ENCODE measurements around the gene AKNA.
"Not testable (repeated sequence)": the region's sequence is repeated elsewhere in the genome, so short reads cannot be mapped to it uniquely, and the experiment has no call there.

AKNA gene

DNA sequence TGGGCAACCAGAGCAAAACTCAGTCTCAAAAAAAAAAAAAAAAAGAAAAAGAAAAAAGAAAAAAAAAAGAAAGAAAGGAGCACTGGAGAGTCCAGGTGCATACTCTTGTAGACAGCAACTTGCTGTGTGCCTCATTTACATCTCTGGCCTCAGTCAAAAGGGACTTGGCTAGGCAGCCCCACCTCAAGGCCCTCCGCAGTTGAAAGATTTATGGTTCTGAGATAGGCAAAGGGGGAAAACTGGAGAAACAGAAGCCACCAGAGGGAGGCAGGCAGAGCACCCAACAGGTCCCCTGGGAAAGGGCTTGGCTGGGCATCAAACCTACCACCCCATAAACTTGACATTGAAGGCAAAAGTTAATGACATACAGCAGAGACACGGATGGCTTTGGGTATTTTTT, 52.0 kb downstream of the AKNA start:
- no peak for DNase-seq

DNA sequence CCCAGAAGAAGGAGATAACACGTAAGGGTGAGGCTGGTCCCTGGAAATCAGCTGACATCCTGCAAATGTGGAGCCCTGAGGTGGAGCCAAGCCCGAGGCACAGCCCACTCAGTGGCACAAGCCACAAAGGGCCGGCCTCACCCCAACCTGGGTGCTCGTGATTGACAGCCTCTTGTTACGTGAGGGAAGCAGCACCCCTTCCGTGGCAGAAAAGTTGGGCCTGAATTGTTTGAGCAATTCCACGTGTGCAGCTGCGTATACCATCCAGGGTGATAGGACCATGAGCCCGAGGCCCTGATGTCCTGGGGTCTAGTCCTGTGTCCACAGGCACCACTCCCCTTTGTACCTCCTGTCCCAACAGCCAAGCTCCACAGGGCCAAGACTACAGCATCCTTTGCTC, 53.3 kb downstream of the AKNA start:
- no peak for DNase-seq

DNA sequence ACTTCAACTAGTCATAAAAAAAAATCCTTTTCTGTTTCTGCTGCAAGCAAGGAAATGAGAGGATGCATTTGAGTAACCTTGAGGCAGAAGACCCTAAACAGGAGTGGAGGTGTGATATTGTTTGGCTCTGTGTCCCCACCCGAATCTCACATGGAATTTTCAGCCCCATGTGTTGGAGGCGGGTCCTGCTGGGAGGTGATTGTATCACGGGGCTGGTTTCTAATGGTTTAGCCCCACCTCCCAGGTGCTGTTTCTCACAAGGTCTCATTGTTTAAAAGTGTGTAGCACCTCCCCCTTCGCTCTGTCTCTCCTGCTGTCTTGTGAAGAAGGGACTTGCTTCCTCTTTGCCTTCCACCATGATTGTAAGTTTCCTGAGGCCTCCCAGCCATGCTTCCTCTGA, 54.1 kb downstream of the AKNA start:
- DNase-seq: not testable (repeated sequence)

- not testable (repeated sequence) for DNase-seq
Measured at GRCh38 chr9:114332474-114333040, 55.2 kb downstream of the AKNA start.

DNA sequence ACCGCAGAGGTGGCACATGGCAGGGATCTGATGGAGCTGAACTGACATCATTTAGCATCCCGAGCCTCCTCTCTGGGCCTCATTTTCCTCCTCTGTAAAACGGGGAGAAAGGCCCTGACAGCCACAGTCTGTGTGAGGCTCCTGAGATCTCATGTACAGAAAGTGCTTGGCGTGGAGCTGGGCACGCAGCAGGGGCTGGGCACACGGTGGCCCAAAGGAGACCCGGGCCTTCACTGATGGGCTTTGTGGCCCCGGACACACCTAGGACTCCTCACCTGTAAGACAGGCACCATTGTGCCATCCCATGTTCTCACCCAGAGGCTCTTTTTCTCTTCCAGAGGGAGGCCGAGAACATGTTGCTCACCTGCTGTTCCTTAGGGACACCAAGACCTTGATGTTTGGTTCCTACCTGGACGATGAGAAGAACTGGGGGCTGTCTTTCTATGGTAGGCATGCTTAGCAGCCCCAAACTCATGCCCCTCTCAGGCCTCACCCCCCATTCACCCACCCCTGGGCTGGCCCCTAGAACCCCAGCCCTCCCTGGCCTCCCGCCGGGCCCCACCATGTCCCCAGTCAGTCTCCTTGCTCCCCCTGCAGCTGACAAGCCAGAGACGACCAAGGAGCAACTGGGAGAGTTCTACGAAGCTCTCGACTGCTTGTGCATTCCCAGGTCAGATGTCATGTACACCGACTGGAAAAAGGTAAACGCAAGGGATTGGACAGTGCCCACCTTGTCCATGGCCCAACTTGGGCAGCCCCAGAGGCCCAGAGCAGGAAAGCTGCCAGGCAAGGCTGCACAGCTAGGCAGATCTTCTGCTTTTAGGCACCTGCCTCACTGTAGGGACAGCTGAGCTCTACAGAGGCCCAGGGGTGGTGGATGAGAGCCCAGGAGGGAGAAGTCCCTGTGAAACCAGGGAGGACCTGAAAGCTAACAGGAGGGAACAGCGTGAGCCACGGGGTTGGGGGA, 56.3 kb downstream of the AKNA start:
- not testable (repeated sequence) for DNase-seq

DNA sequence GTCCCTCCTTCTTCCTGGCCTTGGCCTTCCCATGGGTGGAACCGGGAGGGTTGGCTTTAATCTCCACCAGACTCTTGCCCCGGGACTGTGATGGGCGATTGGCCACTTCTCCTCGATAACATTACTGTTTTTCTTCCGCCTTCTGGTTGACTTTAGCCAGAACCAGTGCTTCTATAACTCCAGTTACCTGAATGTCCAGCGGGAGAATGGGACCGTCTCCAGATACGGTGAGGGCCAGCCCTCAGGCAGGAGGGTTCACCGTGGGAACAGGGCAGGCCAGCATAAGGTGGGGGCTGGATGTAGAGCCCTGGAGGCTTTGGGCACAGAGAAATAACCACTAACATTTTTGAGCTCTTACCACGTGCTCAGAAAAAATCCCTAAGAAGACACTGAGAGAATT, 57.1 kb downstream of the AKNA start:
- no peak for DNase-seq

- not testable (repeated sequence) for DNase-seq
Measured at GRCh38 chr9:114329625-114330022, 58.2 kb downstream of the AKNA start, which contains the start of gene ORM2. ORM2 (plus strand) TSS chr9:114329869; CDS start chr9:114329905, 36 bp downstream.

DNA sequence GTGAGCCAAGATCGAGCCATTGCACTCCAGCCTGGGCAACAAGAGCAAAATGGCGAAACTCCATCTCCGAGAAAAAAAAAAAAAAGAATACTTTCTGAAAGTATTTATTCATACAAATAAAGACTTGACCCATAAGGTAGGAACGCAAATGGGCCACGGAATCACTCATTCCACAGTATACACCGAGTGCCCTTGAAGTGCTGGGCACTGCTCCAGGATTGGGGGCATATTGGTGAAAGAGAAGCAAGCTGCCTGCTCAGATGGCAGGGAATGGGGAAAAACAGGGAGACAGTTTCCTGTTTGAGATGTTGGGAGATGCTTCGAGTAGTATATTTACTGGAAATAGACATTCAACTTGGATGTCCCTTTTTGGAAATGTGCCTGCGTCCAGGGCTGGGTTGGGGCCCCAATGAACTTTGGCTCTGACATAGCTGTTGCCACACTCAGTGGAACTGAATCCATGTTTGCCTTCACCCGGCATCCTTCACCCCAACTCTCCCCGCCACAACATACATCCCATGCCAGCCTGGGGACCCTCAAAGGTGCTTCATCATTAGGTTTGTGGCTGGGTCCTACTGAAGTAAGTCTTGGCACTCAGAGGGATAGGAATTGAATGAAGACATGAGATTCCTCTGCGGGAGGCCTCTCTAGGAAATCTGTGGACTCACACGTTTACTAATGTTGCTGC, 58.7 kb downstream of the AKNA start:
- DNase-seq: not testable (repeated sequence)

DNA sequence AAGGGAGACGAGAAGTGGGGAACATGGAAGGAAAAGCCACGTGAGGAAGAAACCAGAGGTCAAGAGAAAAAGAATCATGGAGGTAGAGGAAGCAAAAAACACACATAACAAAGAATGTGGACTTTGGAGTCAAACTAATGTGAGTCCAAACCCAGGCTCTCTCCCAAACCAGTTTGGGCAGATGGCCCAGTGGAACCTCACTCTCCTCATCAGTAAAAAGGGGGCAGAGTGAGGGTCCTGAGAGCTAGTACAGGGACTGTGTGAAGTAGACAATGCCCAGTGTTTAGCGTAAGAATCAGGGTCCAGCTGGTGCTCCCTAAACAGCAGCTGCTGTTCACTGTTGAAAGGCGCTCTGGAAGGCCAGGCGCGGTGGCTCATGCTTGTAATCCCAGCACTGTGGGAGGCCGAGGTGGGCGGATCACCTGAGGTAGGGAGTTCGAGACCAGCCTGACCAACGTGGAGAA, 59.4 kb downstream of the AKNA start:
- DNase-seq: not testable (repeated sequence)

GRCh38 chr9:114327749-114328148, 60.0 kb downstream of the AKNA start:
- no peak for DNase-seq

GRCh38 chr9:114325684-114326254, 62.0 kb downstream of the AKNA start:
- not testable (repeated sequence) for DNase-seq

DNA sequence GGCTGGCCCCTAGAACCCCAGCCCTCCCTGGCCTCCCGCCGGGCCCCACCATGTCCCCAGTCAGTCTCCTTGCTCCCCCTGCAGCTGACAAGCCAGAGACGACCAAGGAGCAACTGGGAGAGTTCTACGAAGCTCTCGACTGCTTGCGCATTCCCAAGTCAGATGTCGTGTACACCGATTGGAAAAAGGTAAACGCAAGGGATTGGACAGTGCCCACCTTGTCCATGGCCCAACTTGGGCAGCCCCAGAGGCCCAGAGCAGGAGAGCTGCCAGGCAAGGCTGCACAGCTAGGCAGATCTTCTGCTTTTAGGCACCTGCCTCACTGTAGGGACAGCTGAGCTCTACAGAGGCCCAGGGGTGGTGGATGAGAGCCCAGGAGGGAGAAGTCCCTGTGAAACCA, 62.8 kb downstream of the AKNA start:
- DNase-seq: not testable (repeated sequence)

- DNase-seq: no peak
Measured at GRCh38 chr9:114324492-114324891, 63.3 kb downstream of the AKNA start.

- not testable (repeated sequence) for DNase-seq
Measured at GRCh38 chr9:114323849-114324248, 63.9 kb downstream of the AKNA start.

DNA sequence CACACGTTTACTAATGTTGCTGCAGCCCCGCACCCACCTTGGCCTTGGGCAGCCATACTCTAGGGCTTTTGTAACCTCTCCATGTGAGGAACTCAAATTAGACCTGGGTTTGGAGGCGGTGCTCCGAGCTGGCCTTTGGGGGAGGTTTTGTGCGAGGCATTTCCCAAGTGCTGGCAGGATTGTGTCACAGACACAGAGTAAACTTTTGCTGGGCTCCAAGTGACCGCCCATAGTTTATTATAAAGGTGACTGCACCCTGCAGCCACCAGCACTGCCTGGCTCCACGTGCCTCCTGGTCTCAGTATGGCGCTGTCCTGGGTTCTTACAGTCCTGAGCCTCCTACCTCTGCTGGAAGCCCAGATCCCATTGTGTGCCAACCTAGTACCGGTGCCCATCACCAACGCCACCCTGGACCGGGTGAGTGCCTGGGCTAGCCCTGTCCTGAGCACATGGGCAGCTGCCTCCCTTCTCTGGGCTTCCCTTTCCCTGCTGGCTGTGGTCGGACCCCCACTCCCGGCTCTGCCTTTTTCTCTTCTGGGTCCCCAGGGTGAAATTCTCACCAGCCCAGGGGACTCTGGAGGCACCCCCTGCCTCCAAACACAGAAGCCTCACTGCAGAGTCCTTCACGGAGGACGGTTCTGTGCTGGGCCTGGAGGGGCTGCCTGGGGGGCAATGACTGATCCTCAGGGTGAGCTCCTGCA, 64.8 kb downstream of the AKNA start, which contains the start of gene ORM1:
Gene ORM1, plus strand, starts transcription at position 268 of the 701 bp plus-strand sequence. Its CDS starts 36 bp downstream, at position 304.
- DNase-seq: not testable (repeated sequence)

DNA sequence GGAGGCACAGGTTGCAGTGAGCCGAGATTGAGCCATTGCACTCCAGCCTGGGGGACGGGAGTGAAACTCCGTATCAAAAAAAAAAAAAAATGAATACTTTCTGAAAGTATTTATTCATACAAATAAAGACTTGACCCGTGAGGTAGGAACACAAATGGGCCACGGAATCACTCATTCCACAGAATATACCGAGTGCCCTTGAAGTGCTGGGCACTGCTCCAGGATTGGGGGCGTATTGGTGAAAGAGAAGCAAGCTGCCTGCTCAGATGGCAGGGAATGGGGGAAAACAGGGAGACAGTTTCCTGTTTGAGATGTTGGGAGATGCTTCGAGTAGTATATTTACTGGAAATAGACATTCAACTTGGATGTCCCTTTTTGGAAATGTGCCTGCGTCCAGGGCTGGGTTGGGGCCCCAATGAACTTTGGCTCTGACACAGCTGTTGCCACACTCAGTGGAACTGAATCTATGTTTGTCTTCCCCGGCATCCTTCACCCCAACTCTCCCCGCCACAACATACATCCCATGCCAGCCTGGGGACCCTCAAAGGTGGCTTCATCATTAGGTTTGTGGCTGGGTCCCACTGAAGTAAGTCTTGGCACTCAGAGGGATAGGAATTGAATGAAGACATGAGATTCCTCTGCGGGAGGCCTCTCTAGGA, 65.5 kb downstream of the AKNA start:
- DNase-seq: not testable (repeated sequence)

DNA sequence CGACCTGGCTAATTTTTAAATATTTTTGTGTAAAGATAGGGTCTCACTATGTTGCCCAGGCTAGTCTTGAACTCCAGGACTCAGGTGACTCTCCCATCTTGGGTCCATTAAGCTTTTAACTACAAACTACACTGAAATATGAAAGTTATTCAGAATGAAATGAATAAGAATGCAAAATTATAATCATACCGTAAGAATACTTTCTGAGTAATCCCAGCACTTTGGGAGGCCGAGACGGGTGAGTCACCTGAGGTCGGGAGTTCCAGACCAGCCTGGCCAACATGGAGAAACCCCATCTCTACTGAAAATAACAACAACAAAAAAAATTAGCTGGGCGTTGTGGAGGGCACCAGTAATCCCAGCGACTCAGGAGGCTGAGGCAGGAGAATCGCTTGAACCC, 66.0 kb downstream of the AKNA start:
- DNase-seq: no peak

GRCh38 chr9:114320710-114321109, 67.1 kb downstream of the AKNA start:
- not testable (repeated sequence) for DNase-seq

DNA sequence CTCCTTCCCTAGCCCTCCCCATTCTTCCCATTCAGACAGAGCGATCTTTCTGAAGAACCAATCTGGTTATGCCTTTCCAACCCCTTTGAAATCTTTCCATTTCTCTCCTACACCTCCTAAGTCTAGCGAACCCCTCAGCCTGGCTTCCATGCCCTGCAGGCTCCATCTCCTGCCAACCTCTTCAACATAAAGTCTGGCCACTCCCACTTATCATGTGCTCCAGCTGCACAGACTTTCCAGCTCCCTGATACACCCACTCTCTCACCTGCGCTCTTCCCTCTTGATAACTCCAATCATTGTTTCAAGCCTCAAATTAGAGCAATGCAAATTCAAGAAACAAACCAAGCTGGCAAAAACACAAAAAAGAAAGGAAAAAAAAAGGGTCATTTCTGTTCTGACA, 68.6 kb downstream of the AKNA start:
- no peak for DNase-seq

DNA sequence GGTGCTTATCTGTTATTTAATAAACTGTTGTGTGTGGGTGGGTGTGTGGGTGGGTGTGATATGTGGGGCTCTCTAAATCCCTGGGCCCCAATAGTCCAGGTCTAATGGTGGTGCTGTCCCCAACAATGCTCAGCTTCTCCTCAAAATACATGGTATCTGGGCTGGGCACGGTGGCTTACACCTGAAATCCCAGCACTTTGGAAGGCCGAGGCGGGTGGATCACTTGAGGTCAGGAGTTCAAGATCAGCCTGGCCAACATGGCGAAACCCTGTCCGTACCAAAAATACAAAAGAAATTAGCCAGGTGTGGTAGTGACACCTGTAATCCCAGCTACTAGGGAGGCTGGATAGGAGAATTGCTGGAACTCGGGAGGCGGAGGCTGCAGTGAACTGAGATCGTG, 69.4 kb downstream of the AKNA start:
- DNase-seq: no peak

GRCh38 chr9:114317665-114318357, 70.0 kb downstream of the AKNA start:
- DNase-seq: peak in 1 of 2 experiments; percentile 16
